GM18873 (cell line): Measurements from ENCODE around the gene ZNF324B.
"Not testable (repeated sequence)": the region's sequence is repeated elsewhere in the genome, so short reads cannot be mapped to it uniquely, and the experiment has no call there.

Experiments used
- ATAC-seq: cut with Tn5 transposase; IDR thresholded peaks from one replicate; pipeline ENCODE4 v1.9.1; 2021; ENCODE audit warnings: mild to moderate bottlenecking, moderate library complexity, moderate number of reproducible peaks; ENCODE audit not compliant: unreplicated experiment, low FRiP score

Gene ZNF324B

GRCh38 chr19:58477871-58478270 is 26.4 kb downstream of the ZNF324B start:
- ATAC-seq = no peak

GRCh38 chr19:58479303-58479702 is 27.9 kb downstream of the ZNF324B start:
- ATAC-seq = no peak

- no peak for ATAC-seq
Observed at GRCh38 chr19:58479736-58480480, 28.5 kb downstream of the ZNF324B start.

DNA sequence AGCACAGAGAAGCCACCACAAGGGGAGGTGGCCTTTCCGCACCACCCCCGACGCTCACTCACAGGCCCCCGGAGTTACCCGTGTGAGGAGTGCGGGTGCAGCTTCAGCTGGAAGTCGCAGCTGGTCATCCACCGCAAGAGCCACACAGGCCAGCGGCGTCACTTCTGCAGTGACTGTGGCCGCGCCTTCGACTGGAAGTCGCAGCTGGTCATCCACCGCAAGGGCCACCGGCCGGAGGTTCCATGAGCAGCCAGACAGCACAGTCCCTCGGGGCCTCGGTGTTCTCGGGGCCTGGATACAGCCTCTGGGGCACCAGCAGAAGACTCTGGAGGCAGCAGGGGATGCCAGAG is 29.0 kb downstream of the ZNF324B start:
- ATAC-seq = no peak

DNA sequence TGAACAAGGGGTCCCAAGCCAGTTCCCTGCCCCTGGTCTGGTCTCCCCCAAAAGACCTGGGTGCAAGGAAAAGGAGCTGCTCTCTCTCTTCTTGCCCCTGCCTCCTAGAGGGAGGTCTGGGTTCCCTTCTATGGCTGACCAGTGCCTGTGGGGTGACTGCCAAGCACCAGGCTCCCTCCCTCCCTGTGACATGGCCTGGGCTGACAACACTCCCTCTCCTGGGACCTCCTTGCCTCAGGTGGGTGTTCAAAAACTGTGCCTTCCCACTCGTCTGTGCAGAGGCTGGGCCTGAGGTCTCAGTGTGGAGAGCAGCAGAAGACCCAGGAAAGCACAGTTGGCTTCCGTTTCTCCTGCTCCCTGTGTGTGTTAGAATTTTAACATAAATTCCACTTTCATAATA is 29.4 kb downstream of the ZNF324B start:
- no peak for ATAC-seq

GRCh38 chr19:58482372-58482771 is 30.9 kb downstream of the ZNF324B start:
- ATAC-seq = no peak

GRCh38 chr19:58483776-58484175 is 32.4 kb downstream of the ZNF324B start:
- ATAC-seq = no peak

GRCh38 chr19:58484349-58484748 is 32.9 kb downstream of the ZNF324B start:
- not testable (repeated sequence) for ATAC-seq

DNA sequence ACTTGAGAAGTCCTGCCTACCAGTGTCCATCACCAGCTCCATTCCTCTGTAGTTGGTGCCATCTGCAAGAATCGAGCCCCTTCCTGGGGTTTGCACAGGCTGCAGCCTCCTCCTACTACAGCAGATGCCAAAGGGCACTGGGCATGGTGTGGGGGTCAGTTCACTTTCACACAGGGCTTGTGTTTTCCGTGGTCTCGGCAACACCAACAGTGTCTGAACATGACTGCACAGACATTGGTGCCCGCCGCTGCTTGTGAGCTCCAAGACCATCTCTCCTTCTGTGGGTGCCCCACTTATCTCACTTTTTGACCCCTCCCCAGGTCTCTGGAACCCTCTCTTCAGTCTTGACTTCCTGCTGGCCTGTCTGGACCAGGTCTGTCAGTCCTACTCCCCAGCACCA is 40.0 kb downstream of the ZNF324B start:
- no peak for ATAC-seq

- no peak for ATAC-seq
Observed at GRCh38 chr19:58492265-58492664, 40.8 kb downstream of the ZNF324B start.

- ATAC-seq = no peak
Observed at GRCh38 chr19:58497634-58498170, 46.3 kb downstream of the ZNF324B start.

DNA sequence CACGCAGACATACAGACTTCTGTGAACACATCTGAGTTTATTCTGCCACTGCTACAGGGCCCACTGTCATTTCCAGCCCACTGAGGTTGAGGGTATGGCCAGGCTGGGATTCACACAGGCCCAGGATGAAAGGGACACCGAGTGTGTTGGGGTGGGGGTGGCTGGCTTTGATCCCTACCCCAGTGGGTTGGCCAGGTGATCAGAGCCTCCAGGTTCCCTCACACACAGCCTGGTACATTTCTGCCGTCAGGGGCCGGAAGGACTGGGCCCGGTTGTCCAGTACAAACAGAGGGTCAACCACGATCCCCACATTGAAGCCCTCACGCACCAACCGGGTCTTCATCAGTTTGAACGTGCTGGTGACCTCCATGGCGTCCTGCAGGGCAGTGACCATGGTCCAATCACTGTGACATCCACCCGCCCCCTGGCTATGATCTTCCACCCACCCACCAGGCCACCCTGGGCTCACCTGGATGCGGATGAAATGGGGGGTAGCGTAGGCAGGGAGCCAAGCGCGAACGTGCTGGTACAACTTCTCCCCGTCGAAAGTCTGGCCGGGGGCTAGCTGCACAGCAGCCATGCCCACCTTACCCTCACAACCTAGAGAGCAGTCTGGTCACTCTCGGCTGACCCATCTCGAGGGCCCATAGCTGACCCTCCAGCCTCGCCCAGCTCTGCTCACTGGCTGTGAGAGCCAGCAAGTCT is 47.0 kb downstream of the ZNF324B start:
- ATAC-seq = peak; percentile 3

- ATAC-seq = peak; percentile 77
Observed at GRCh38 chr19:58499021-58499927, 47.9 kb downstream of the ZNF324B start.

GRCh38 chr19:58500242-58500641 is 48.8 kb downstream of the ZNF324B start:
- no peak for ATAC-seq
